Activated CD4-positive, alpha-beta T cell treated with anti-CD3 and anti-CD28 coated beads, Interleukin-2, amount 50 U/mL, for 24 hours (primary cell): ENCODE results near the gene SAMM50.

Experiments
- DNase-seq, 2 donors: peaks; one replicate each; pipeline ENCODE4 v3.0.0-alpha.2; 2020; ENCODE audit warnings: low read depth in 1 of 2, low spot score in 1 of 2

The SAMM50 gene

DNA sequence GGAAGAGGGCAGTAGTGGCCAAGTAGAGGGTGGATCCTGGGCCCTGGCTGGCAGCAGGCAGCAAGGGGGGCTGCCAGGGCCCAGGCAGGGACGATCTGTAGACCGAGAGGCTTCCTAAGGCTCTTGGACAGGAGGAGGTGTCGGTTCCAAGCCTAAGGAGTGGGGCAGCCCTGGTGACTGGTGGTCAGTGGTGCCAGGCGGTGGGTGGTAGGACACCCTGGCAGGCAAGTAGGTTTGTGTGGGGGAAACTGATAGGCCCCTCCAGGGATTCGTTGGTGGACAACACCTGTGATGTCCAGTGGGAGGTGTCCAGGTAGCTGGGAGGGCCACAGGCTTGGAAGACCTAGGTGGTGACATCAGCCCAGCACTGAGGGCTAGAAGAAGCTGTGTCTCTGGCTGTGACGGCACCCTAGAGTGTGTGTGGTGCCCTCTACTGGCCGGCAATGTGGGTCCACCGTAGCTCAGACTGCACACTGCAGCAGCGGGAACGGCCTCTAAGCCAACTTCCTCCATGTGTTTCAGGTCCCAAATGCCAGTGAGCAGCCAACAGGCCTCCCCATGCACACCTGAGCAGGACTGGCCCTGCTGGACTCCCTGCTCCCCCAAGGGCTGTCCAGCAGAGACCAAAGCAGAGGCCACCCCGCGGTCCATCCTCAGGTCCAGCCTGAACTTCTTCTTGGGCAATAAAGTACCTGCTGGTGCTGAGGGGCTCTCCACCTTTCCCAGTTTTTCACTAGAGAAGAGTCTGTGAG, 9.4 kb upstream of the SAMM50 start:
- DNase-seq, result peak; percentile 47 to 52

- no peak for DNase-seq
These were observed 8.9 kb upstream of the SAMM50 start for GRCh38 chr22:43946384-43946667.

DNA sequence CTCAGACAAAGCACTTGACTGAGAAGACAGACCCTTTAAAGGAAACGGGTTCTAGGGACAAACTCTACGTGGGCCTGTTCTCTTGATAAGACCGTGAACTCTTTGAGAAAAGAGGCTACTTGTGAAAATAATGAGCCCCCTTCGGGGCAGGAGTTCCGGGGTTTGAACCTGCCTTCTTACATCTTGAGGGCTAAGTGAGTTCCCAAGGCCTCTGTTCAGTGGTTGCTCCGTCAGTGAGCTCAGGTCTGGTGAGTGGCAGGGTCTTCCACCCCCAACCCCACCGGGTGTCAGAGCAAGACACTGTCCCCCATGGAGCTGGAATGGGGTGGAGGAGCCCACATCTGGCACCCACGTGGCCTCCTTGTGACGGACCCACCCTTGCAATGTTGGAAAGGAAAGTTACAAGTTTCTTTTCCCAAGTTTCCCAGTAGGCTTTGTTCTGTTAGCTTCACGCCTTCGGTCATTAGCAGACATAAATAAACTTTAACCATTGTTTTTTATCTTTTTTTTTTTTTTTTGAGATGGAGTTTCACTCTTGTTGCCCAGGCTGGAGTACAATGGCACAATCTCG, 6.3 kb upstream of the SAMM50 start:
- DNase-seq, result no peak

DNA sequence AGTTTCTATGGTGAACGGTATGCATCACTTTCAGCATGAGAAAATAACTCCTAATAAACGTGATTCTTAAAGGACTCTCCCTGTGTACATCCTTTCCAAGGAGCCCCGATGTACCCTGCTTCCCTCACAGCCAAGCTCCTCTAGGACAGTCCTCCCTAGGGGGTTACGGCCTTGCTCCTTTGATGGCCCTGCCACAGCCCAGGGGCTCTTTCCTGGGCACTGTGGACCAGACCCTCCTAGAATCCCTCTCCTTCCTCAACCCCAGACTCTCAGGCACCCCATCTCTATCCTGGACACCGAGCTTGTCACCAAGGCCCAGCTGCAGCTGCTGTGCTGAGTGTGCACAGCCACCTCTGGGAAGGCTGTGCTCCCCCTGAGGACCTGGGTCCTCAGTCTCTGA, 3.9 kb upstream of the SAMM50 start:
- DNase-seq, result no peak

GRCh38 chr22:43951966-43952365, 3.3 kb upstream of the SAMM50 start:
- DNase-seq, result no peak

DNA sequence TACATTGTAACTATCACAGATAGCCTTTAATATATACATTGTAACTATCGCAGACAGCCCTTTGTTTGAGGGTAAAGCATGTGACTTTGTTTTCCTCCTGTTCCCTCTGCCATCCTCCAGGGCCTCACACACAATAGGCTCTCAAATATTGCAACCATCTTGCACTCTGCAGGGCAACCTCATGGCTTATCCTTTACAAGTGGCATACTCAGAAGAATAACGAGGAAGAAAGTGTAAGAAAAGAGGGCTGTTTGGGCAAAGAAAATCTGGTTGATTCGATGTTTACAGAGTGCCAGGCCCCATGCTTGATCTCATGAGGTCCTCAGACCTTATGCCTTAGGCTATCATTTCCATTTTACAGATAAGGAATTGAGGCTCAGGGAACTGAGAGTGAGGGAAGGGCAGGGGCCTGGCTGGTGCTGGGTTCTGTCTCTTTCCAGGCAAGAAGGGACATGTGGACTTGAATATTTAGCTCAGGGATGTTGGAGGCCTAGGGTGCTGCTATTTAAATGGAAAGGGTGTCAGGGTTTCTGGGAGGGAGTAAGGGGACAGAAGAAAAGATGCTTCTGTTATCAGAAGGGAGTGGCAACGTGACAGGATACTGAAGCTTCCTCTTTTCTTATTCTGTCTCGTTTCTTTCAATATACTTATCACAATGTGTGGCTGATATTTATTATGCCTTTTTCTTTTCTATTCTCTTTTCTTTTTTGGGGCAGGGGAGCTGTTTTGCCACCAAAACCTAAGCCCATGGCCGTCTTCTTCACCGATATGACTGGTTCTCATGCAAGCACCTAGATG, 1.1 kb upstream of the SAMM50 start:
- DNase-seq, result no peak

GRCh38 chr22:43955883-43956782, 891 bp downstream of the SAMM50 start:
- no peak for DNase-seq

DNA sequence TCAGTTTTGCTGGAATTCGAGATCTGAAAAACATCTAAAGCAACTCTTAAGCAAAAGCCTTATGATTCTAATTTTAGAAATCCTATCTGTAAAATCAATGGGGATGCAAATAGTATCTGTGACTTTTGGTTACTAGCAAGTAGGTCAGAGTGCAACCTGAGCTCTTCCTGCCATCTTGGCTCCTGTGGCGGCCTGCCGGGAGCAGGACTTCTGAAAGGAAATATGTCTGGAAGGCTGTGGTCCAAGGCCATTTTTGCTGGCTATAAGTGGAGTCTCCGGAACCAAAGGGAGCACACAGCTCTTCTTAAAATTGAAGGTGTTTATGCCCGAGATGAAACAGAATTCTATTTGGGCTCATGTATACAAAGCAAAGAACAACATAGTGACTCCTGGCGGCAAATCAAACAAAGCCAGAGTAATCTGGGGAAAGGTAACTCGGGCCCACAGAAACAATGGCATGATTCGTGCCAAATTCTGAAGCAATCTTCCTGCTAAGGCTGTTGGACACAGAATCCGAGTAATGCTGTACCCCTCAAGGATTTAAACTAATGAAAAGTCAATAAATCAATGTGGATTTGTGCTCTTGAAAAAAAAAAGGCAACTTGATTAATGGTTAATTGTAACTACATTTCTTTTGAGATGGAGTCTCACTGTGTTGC, 1.7 kb downstream of the SAMM50 start:
- no peak for DNase-seq

GRCh38 chr22:43957871-43958270, 2.6 kb downstream of the SAMM50 start:
- no peak for DNase-seq

GRCh38 chr22:43964314-43964857, 9.1 kb downstream of the SAMM50 start:
- DNase-seq, result no peak

- DNase-seq, result no peak
These were observed 11.8 kb downstream of the SAMM50 start for GRCh38 chr22:43967069-43967468.

GRCh38 chr22:43968614-43969013, 13.4 kb downstream of the SAMM50 start:
- DNase-seq, result no peak

GRCh38 chr22:43969021-43969878, 14.0 kb downstream of the SAMM50 start:
- DNase-seq, result no peak

DNA sequence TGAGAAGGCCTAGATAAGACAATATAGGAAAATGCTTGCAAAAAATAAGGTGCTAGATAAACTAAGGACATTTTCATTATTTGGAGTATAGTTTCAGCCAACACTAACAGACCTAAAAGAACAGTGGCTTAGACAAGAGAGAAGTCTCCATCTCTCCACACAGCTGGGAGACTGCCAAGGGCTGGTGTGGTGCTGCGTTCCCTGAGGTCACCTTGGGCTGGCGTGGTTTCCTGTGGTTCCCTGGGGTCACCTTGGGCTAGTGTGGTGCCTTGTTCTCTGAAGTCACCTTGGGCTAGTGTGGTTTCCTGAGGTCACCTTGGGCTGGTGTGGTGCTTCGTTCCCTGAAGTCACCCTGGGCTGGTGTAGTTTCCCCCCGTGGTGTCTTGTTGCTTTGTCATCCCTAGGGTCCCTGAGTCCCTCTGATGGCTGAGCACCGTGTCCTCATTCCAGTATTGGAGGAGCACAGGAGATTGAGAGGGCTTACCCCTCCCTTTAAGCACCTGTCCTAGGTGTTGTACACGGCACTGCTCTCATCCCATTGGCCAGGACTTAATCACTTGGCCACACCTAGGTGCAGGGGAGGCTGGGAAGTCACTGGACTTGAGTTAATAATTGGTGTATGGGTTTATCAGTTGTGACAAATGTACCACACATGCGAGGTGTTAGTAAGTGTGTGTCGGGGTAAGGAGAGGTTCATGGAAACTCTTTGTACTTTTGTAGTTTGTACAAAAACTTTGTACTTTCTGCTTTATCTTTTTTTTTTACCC, 14.9 kb downstream of the SAMM50 start:
- no peak for DNase-seq

- DNase-seq, result no peak
These were observed 15.9 kb downstream of the SAMM50 start for GRCh38 chr22:43971112-43971511.

DNA sequence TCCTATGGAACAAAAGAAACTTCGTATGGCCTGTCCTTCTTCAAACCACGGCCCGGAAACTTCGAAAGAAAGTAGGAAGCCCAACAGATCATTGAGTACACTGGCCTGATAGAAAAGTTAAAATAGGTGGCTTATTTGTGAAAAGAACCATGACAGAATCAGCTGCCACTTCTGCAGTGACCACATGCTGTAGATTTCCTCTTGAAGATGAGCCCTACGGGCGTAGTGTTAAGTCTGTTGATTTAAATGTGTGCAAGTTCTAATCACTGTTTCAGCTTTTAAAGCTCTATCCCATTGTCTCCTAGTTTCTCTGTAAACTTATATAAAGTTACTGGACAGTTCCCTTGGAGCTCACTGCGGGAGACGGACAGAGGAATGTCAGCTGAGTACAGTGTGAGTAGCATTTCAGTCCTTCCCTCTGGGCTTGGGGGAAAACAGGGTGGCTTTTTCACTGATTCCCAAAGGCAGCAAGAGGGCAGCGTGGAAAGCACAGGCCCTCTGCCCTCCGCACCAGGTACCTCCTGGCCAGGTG, 17.8 kb downstream of the SAMM50 start:
- no peak for DNase-seq

GRCh38 chr22:43974028-43974545, 18.8 kb downstream of the SAMM50 start:
- DNase-seq, result no peak

GRCh38 chr22:43975041-43975440, 19.8 kb downstream of the SAMM50 start:
- DNase-seq, result no peak
